Stomach (tissue), 9 donors: ENCODE measurements around the gene NDUFA6. TPM values are rescaled to one million over a fixed set of nuclear protein-coding genes. Genes with fewer than 3 reads are reported as not detected.

Experiments used
- DNase-seq, 2 donors: peaks; one replicate each; pipeline versions ENCODE4 v3.0.0 to v3.0.0-alpha.2; 2013 to 2019
- H3K27ac ChIP-seq, 5 donors: fragments of 200-600 bp in 4 of 5; sonication (generic) in 4 of 5; one replicate each; pipeline ENCODE4 v1.5.1; 2013 to 2019; ENCODE audit warnings: mild to moderate bottlenecking in 1 of 5, moderate library complexity in 1 of 5
- H3K27me3 ChIP-seq, 3 donors: fragments of 200-600 bp; sonication (generic); one replicate each; pipeline ENCODE4 v1.5.1; 2017 to 2019; ENCODE audit warnings: mixed run types in 1 of 3
- H3K36me3 ChIP-seq, 4 donors: fragments of 200-600 bp; sonication (generic); 1 replicate in 3 of 4; 2 replicates in 1 of 4; pipeline ENCODE4 v1.5.1; 2016 to 2019
- H3K4me1 ChIP-seq, 4 donors: fragments of 200-600 bp; sonication (generic); one replicate each; pipeline ENCODE4 v1.5.1; 2016 to 2019
- H3K4me3 ChIP-seq, 4 donors: fragments of 200-600 bp; sonication (generic) in 3 of 4; one replicate each; pipeline ENCODE4 v1.5.1; 2016 to 2019; ENCODE audit warnings: mild to moderate bottlenecking in 1 of 4
- H3K9me3 ChIP-seq, 4 donors: fragments of 200-600 bp; sonication (generic); one replicate each; pipeline ENCODE4 v1.5.1; 2016 to 2019
- CTCF ChIP-seq, 7 experiments: fragments of 450-650 bp in 4 of 7; fragments of 200-600 bp in 3 of 7; sonication (generic) in 3 of 7; IDR thresholded peaks; one replicate each; pipeline ENCODE4 v1.5.1; 2016 to 2019; ENCODE audit warnings: antibody characterized with exemption in 7 of 7, control low read depth in 2 of 7, mild to moderate bottlenecking in 1 of 7
- EP300 ChIP-seq: sonication (generic); formaldehyde crosslinking; IDR thresholded peaks from one replicate; pipeline ENCODE4 v1.6.1; 2017; ENCODE audit warnings: antibody characterized with exemption
- POLR2A ChIP-seq, 4 donors: fragments of 450-650 bp; IDR thresholded peaks; one replicate each; pipeline ENCODE4 v1.6.1; 2016; ENCODE audit warnings: antibody characterized with exemption in 4 of 4, control low read depth in 2 of 4, mild to moderate bottlenecking in 1 of 4, moderate library complexity in 1 of 4
- POLR2AphosphoS5 ChIP-seq, 3 donors: sonication (generic); formaldehyde crosslinking; IDR thresholded peaks; one replicate each; pipeline ENCODE4 v1.6.1; 2016; ENCODE audit warnings: antibody characterized with exemption in 3 of 3
- WGBS, 5 donors: extraction: QIAGEN DNeasy Blood & Tissue Kit in 3 of 5; methylation state at CpG; one replicate each; pipeline versions ENCODE4 v1.1.5 to v1.1.7; 2013 to 2018; 5-methylcytosine and 5-hydroxymethylcytosine counted together
- intact Hi-C: fragments of 100-400 bp; cut with DNase I; formaldehyde crosslinking; loops from one replicate; pipeline ENCODE4 v1.15.1; 2023; ENCODE audit warnings: low total_unique reads
- polyA plus RNA-seq, 3 donors: library from polyadenylated mRNA; stranded (reverse); fragments of 200-250 nt; gene quantifications; one replicate each; pipeline ENCODE4 v1.2.3, GENCODE V29; 2013
- total RNA-seq, 5 donors: library from RNA; depleted of rRNA; stranded (reverse); fragments of >200 nt; gene quantifications; one replicate each; pipeline versions ENCODE4 v1.1.0 to v1.2.3, GENCODE V29; 2014 to 2016
- donor health status: healthy with polysubstance abuse.
- donor health status: Bipolar disorder and iron deficiency.
- donor health status: healthy.

NDUFA6 gene
- total and polyA plus RNA-seq, 8 donors = 49.4 to 167 (median 63.5) TPM

GRCh38 chr22:42078469-42079318 is 11.9 kb downstream of the NDUFA6 start:
- intact Hi-C loops = no loop called here
- Histone ChIP-seq H3K27me3 (no peaks in the 10 kb centered on the region), H3K9me3 (no peaks in the 10 kb centered on the region), H3K27ac (peak overlapping the region; percentile 90 to 99 (median 99)), H3K4me3 (peak overlapping the region; percentile 58 to 64 (median 61)), H3K36me3 (peaks cover 19 to 41% (median 40%) of the 10 kb centered on the region in 4 donors), H3K4me1 (peaks cover 38 to 77% (median 58%) of the 10 kb centered on the region in 4 donors)
- TF ChIP-seq CTCF (IDR thresholded peaks at IDR 0.05) = no peak
- TF ChIP-seq EP300 = no peak
- TF ChIP-seq POLR2AphosphoS5 (IDR thresholded peaks at IDR 0.05) = no peak
- no peak for TF ChIP-seq POLR2A (IDR thresholded peaks at IDR 0.05)
- WGBS, 5 donors = 19 to 34% (median 22%) methylated on average over 19 to 24 of the region's 24 CpGs
- no peak for DNase-seq

- 80 to 94% (median 82%) methylated on average over 16 to 21 of the region's 21 CpGs for WGBS, 5 donors
- H3K4me1 ChIP-seq = peaks cover 41 to 72% (median 61%) of the 10 kb centered on the region in 4 donors
- no peak for DNase-seq
- no peak overlapping the region for H3K4me3 ChIP-seq
- peak overlapping the region; percentile 90 to 99 (median 99) for H3K27ac ChIP-seq
- peaks cover 10 to 30% (median 29%) of the 10 kb centered on the region in 4 donors for H3K36me3 ChIP-seq
- intact Hi-C loops = no loop called here
- TF ChIP-seq CTCF (IDR thresholded peaks at IDR 0.05) = no peak
- no peak for TF ChIP-seq POLR2AphosphoS5 (IDR thresholded peaks at IDR 0.05)
- no peak for TF ChIP-seq EP300
- TF ChIP-seq POLR2A (IDR thresholded peaks at IDR 0.05) = no peak
- H3K9me3 ChIP-seq = no peaks in the 10 kb centered on the region
- no peaks in the 10 kb centered on the region for H3K27me3 ChIP-seq
Measured at GRCh38 chr22:42077486-42078125, 13.0 kb downstream of the NDUFA6 start.

GRCh38 chr22:42076764-42077485 is 13.6 kb downstream of the NDUFA6 start:
- peaks cover 7 to 24% (median 22%) of the 10 kb centered on the region in 4 donors for H3K36me3 ChIP-seq
- intact Hi-C loops = no loop called here
- H3K27ac ChIP-seq = peak overlapping the region in 3 of 5 donors; percentile 96 to 99 (median 99)
- no peak overlapping the region for H3K4me3 ChIP-seq
- H3K4me1 ChIP-seq = peaks cover 41 to 73% (median 59%) of the 10 kb centered on the region in 4 donors
- H3K27me3 ChIP-seq = no peaks in the 10 kb centered on the region
- H3K9me3 ChIP-seq = no peaks in the 10 kb centered on the region
- no peak for TF ChIP-seq EP300
- 89 to 95% (median 91%) methylated on average over 15 to 20 of the region's 20 CpGs for WGBS, 5 donors
- peak in 1 of 2 donors; percentile 22 for DNase-seq

GRCh38 chr22:42074846-42075676 is 15.5 kb downstream of the NDUFA6 start:
- Histone ChIP-seq H3K4me3 (peak overlapping the region; percentile 59 to 81 (median 68)), H3K27me3 (no peaks in the 10 kb centered on the region), H3K4me1 (peaks cover 41 to 71% (median 56%) of the 10 kb centered on the region in 4 donors), H3K9me3 (no peaks in the 10 kb centered on the region), H3K27ac (peak overlapping the region; percentile 93 to 97 (median 95)), H3K36me3 (peaks cover 7 to 22% (median 21%) of the 10 kb centered on the region in 4 donors)
- 46 to 57% (median 51%) methylated on average over 9 of the region's 9 CpGs for WGBS, 5 donors
- no peak for TF ChIP-seq POLR2AphosphoS5 (IDR thresholded peaks at IDR 0.05)
- DNase-seq = peak in 1 of 2 donors; percentile 39
- intact Hi-C loops = no loop called here
